ENCODE measurements around the gene RBKS.
"Not testable (repeated sequence)": the region's sequence is repeated elsewhere in the genome, so short reads cannot be mapped to it uniquely, and the experiment has no call there.

The RBKS gene

GRCh38 chr2:27869763-27870162 is 20.4 kb downstream of the RBKS start:
- no peak for DNase-seq

- no peak for DNase-seq
Observed at GRCh38 chr2:27866237-27866636, 23.9 kb downstream of the RBKS start.

DNA sequence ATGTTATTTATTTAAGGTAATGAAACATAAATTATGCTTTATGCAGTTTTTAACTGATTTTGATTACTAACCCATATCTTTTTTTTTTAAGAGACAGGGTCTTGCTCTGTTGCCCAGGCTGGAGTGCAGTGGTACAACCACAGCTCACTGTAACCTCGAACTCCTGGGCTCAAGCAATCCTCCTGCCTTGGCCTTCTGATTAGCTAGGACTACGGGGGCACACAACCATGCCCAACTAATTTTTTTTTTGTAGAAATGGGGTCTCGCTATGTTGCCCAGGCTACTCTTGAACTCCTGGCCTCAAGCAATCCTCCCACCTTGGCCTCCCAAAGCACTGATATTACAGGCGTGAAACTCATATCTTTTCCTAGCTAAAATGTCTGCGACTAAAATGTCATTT is 26.2 kb downstream of the RBKS start:
- not testable (repeated sequence) for DNase-seq

DNA sequence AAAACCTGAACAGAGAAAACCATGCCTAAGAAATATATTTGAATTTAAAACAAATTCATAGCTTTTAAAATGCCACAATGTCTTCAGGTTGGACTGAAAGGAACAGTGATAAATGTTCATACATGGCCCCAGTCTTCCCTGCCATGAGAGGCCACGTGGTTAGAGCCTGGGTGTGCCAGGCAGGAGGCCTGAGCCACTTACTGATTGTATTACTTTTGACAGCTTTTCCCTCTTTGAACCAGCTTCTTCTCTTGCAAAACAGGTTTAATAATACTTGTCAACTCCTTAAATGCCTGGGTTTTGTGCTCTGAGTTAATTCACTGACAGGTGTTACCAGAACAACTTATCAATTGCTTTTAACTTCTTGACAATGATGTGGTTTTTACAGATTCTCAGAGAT is 27.0 kb downstream of the RBKS start:
- DNase-seq, result no peak

- DNase-seq, result no peak
Observed at GRCh38 chr2:27860111-27860510, 30.1 kb downstream of the RBKS start.

DNA sequence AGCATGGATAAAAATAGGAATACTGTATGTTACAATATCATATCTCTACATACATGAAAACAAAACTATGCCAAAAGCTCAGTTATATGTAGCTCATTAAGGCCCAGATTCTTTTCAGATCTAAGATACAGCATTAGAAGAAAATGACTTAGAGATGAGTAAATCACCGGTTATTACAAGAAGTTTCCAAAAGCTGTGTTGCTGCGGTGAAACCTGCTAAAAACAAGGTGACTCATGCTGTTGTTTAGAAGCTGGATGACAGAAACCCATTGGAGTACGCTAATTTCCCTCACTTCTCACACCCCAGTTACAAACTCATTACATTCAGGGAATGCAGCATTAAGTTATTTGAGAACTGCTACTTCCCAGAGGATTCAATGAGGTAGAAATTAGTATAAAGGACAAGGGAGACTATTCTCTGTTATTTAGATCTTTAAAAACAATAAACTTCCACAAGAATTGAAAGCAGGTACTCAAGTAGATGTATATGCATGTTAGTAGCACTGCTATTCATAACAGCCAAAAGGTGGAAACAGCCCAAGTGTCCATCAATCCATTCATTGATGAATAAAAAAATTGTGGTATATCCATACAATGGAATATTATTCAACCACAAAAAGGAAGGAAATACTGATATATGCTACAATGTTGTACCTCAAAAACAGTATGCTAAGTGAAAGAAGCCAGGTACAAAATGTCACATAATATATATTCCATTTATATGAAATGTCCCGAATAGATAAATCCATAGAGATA is 32.6 kb downstream of the RBKS start:
- DNase-seq, result no peak

DNA sequence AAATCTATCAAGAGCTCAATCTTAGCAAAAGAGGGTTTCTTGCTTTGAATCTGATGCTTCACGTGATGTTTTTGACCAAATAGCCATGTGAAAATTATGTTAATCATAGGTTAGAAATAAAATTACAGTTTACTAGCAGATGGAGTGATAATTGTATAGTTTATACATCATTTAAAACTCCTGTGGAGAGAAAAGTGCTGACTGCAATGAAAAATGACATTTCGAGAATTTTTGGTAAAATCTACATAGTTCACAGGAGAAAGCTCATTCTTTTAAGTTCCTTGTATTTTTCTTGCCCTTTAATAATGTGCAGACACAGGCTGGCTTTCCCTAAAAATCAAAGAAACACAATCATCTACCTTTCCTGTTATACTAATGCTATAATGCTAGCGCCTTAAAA is 33.2 kb downstream of the RBKS start:
- no peak for DNase-seq

DNA sequence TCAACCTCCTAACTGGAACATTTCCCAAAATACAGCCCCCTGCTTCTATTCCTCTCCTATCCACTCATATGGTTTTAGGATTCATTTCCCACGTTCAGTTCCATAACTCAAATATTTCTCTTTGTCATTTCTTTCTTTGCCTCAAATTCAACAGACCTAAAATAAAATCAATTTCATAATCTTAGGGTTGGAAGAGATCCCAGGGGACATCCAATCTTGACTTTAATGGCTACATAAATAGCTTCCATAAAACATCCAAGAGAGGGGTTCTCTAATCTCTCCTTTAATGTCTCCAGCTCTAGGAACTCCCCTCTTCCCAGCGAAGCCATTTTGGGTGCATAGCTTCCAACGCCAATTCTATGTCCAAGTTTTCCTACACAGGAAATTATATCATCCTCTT is 33.8 kb downstream of the RBKS start:
- no peak for DNase-seq

DNA sequence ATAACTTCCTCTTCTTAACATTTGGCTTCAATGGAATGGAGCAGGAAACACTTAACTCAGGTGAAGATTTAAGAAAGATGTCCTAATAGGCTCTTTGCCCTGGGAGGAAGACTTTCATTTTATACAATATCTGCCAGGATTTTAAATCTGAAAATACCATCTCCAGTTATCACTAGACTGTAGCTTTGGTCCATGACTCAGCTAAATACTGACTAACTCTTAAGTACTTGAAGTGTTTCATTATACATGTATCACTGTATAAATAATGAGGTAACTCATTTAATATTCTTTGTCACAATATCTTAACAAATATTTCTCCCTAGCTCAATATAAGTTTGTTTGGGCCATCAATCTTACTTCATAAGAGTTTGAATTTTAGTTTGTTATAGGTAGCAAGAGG is 34.7 kb downstream of the RBKS start:
- no peak for DNase-seq

DNA sequence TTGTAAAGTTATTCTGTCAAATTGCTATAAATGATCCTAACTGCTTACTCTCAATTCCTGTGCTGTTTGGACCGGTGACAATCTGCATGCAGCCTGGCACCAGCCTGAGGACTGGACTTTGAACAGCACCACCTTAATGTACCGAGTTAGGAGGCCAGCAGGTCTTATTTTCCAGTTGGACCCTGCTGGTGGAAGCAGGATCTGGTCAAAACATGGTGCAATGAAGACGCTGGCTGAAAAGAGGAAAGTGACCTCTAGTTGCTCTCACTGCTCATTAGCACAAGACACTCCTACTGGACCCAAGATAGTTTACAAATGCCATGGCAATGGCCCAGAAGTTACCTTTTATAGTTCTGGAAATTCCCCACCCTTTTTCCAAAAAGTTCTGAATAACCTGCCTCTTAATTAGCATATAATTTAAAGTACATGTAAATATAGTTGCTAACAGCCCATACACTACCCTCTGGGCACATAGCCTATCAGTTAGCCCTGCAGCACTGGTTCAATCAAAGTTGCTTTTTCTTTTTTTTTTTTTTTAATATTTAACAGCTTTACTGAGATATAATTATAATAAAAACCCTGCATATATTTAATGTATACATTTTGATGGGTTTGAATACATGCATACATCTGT is 35.8 kb downstream of the RBKS start:
- DNase-seq, result no peak

DNA sequence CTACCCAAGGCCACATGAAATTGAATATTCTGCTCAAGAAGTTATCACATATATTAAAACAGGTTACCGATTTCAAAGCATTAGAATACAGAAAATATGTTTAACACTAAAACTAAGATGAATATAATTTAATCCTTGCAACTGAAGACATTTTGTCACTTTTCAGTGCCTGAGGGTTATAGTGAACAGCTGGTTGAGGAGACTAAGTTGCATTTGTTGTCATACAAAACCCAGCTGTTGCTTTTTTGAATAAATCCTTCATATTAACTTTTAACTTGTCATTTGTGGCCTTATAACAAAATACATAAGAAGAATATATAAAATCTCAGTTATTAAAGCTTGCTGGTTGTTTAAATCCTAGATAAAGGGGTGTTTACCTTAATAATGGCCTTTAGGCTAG is 37.5 kb downstream of the RBKS start:
- DNase-seq, result no peak

GRCh38 chr2:27849558-27850205 is 40.5 kb downstream of the RBKS start:
- DNase-seq, result no peak

DNA sequence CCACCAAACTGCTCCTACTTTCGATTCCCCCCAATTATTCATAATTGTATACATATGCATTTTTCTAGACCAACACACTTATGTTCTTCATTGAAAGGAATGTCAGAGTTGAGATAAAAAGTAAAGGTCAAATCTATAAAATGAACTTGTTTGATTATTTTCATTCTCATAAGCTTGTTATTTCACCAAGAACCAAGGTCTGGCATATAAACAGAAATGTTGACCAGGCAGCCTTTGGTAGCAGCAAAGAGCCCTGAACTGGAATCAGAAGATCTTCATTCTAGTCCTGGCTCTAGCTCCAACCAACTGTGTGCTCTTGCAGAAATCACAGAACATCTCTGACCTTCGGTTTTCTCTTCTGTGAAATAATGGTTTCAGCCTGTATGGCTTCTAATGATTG is 42.9 kb downstream of the RBKS start:
- DNase-seq, result no peak

DNA sequence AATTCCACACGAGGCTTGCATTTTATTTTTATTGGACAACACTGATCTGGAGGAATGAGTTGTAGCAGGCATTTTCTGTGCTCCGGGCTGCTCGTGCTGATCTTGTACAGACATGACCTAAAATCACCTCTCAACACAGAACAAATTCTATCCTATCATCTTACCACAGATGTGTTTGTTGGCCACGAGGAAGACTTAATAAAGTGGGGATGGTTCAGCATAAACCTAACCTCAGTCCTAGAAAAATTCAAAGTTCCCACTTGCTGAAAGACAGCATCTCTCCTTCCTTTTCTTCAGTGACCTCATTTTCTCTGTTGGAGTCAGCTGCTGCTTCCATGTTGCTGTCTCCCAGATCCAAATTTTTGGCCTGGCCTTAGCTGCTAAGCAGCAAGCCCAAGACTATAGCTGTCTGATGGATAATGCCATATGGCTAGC is 45.3 kb downstream of the RBKS start:
- no peak for DNase-seq

- DNase-seq, result no peak
Observed at GRCh38 chr2:27843992-27844391, 46.2 kb downstream of the RBKS start.

- no peak for DNase-seq
Observed at GRCh38 chr2:27842894-27843293, 47.3 kb downstream of the RBKS start.

DNA sequence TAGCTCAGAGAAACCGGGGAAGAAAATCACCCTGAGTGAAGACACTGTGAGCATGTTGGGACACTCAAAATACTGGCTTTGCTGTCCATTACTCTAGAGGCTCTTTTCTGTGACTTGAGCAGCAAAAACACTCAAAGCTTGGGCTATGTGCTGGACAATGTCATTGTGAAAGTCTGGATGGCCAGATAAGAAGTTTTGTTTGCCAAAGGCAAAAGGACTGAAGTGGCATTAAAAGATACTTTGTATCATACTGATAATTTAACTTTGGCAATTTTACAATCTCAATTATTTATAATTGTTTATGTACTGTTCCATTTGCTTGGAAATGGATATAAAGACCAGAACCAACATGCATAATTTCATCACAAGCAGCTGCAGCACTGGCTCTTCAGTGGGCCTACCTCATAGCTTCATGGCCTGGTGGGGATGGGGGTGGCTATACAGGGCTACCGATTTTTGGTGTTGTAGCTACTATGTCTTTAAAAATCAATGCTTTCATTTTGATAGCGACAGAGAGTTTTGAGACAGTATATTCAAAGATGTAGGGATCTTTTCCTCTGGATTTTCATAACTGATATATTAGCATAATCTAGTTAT is 51.1 kb downstream of the RBKS start:
- DNase-seq, result no peak

- no peak for DNase-seq
Observed at GRCh38 chr2:27838502-27838901, 51.7 kb downstream of the RBKS start.

DNA sequence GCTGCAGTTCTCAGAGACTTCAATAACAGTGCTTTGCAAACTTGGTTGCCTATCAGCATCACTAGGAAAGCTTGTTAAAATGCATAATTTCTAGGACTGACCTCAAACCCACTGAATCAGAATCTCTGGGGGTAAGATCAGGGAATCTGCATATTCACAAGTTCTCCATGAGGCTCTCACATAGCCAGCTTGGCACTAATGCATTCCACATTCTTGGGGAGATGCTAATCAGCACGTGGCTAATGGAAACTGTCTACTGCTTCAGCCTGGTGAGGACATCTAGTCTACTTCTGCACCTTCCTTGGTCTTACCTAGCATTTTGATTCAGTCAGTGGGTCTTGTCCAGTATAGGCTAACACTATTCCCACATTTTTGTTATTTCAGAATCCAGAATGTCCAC is 56.3 kb downstream of the RBKS start:
- no peak for DNase-seq

GRCh38 chr2:27832396-27832795 is 57.8 kb downstream of the RBKS start:
- DNase-seq, result no peak

DNA sequence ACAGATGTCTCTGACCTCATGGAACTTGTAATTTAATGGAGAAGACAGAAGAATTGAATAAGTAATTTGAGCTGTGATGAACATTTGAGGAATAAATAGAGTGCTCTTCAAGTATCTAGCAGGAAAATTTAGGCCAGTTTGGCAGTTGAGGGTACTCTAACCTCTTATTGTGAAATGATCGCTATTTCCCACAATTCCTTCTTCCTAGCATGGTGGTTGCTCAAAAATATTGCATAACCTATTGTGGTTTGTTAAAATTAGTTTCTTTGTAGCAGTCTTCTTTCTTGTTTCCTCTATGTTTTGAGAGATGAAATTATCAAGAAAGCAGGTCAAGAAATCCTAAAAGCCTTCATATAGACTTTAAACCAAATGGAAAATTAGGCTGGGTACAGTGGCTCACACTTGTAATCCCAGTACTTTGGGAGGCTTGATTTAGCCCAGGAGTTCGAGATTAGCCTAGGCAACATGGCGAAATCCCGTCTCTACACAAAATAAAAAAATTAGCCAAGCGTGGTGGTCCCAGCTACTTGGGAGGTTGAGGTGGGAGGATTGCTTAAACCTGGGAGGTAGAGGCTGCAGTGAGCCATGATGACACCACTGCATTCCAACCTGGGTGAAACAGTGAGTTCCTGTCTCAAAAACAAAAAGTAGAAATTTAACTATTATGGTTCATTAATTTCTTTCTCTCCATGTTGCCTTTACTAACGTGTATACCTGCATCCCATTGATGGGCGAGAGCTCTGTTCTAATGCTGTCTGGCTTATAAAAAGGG is 58.7 kb downstream of the RBKS start:
- no peak for DNase-seq

GRCh38 chr2:27830656-27831055 is 59.5 kb downstream of the RBKS start:
- DNase-seq, result no peak

- DNase-seq, result no peak
Observed at GRCh38 chr2:27829791-27830190, 60.4 kb downstream of the RBKS start.

Measured in activated effector memory CD4-positive, alpha-beta T cell treated with Interleukin-2 at 50 U/mL for 16 hours (primary cell).